ENCODE data around the gene HMGCLL1. TPM values are rescaled to one million over a fixed set of nuclear protein-coding genes. Genes with fewer than 3 reads are reported as not detected.

Gene HMGCLL1
- total RNA-seq, 4 donors from 2014 or later: 0.25 to 0.58 TPM; not detected in 2

DNA sequence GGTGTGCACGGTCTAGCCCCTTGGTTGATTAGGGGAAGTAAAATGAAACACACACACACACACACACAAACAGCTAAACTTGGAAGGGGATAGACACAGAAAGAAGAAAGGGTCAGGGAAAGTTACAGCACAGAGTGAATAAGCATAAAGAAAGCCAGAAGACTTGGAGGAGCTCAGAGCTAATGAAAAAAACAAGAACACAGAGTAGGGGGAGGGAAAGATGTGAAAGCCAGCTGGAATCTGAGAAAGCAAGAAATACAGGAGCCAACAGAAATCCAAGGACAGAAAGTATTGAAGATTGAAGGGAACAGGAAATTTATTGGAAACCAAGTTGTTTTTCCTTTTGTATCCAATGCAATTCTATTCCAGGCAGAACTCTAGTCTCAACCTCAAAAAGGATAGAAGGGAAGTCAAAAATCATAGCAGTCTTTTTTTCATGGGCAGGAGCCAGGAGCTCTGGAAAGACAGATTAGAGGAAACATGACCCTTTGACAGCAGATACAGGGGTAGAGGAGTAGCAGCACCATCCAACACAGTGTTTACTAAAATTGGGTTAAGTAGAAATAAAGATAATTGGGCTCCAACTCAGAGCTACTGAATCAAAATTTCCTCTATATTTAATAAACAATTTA, 10.1 kb downstream of the HMGCLL1 start:
- intact Hi-C loops (cut with DNase I; ENCODE audit: low total_unique reads): no loop called here
- DNase-seq (ENCODE audit: low spot score in 2 of 2): no peak
- no peak overlapping the region for H3K4me3 ChIP-seq (ENCODE audit: low read depth, poor library complexity, severe bottlenecking)
- no peak for TF ChIP-seq POLR2A (IDR thresholded peaks at IDR 0.05)
- no peak for TF ChIP-seq CTCF (IDR thresholded peaks at IDR 0.05)
- WGBS, 2 donors: 54 to 55% methylated on average over 1 of the region's 1 CpG

GRCh38 chr6:55567558-55567957, 11.4 kb downstream of the HMGCLL1 start:
- WGBS, 2 donors: 44 to 57% methylated on average over 4 of the region's 4 CpGs
- no peak overlapping the region for H3K4me3 ChIP-seq (ENCODE audit: low read depth, poor library complexity, severe bottlenecking)
- no peak for DNase-seq (ENCODE audit: low spot score in 2 of 2)
- intact Hi-C loops (cut with DNase I; ENCODE audit: low total_unique reads): no loop called here
- TF ChIP-seq CTCF (IDR thresholded peaks at IDR 0.05): no peak

DNA sequence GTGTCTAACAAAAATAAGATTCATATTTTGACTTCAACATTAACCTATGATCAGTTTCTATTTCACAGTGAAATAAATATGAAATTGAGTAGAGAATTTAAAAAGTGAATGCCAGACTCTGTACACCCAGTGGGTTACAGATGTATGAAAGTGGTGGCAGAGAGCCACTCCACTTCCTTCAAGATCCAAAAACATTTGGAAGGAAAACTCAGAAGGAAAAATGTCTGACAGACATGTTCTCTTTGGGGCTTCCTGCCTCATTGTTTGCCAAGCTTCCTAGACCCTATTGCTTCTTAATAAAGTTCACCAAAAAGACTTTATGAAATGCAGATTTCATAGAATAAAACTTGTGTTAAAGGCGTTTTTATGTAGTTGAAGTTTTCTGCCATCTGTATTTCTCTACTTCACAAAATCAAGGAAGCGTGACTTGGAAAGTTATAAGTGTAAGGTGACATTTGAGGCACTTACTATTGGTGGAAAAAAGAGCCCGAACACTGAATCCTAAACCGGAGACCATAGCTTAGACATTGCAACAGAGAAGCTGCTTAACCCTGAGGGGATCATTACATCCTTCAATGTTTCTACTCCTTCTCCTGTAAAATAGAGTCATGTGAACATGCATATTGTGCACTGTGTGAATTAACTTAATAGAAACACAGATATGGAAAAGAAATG, 12.8 kb downstream of the HMGCLL1 start:
- TF ChIP-seq POLR2A (IDR thresholded peaks at IDR 0.05) (no peak), CTCF (IDR thresholded peaks at IDR 0.05) (no peak)
- H3K4me3 ChIP-seq (ENCODE audit: low read depth, poor library complexity, severe bottlenecking): no peak overlapping the region
- WGBS, 2 donors: 59 to 66% methylated on average over 4 of the region's 4 CpGs
- intact Hi-C loops (cut with DNase I; ENCODE audit: low total_unique reads): no loop called here
- DNase-seq (ENCODE audit: low spot score in 2 of 2): no peak

DNA sequence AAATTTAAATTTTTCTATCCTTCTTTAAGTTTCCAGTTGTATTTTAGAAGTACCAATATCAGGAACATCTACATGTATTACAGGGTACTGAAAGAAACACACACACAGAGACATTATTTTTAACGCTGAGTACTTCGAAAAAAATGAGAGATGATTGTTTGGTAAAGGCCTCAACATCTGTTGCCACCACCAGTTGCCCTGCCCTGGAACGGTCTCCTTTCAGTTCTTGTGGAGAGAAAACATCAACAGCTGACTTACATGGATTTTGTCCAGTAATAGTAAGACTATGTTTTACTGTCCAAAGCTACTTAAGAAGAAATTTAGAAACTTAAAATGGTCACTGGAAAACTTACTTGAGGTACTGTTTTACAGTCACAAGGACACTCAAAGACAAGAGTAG, 16.7 kb downstream of the HMGCLL1 start:
- no peak for TF ChIP-seq CTCF (IDR thresholded peaks at IDR 0.05)
- no peak for TF ChIP-seq POLR2A (IDR thresholded peaks at IDR 0.05)
- DNase-seq (ENCODE audit: low spot score in 2 of 2): no peak
- intact Hi-C loops (cut with DNase I; ENCODE audit: low total_unique reads): no loop called here
- WGBS, 2 donors: 59 to 78% methylated on average over 3 of the region's 3 CpGs
- H3K4me3 ChIP-seq (ENCODE audit: low read depth, poor library complexity, severe bottlenecking): no peak overlapping the region

- TF ChIP-seq POLR2A (IDR thresholded peaks at IDR 0.05): no peak
- TF ChIP-seq CTCF (IDR thresholded peaks at IDR 0.05): no peak
- H3K4me3 ChIP-seq (ENCODE audit: low read depth, poor library complexity, severe bottlenecking): no peak overlapping the region
- DNase-seq (ENCODE audit: low spot score in 2 of 2): no peak
- 78 to 89% methylated on average over 2 of the region's 2 CpGs for WGBS, 2 donors
- intact Hi-C loops (cut with DNase I; ENCODE audit: low total_unique reads): no loop called here
Observed at GRCh38 chr6:55560290-55560885, 18.6 kb downstream of the HMGCLL1 start.

All from lower leg skin (tissue), 4 donors.